ENCODE data around the gene ELP5.
"Not testable (repeated sequence)": the region's sequence is repeated elsewhere in the genome, so short reads cannot be mapped to it uniquely, and the experiment has no call there.

The ELP5 gene

DNA sequence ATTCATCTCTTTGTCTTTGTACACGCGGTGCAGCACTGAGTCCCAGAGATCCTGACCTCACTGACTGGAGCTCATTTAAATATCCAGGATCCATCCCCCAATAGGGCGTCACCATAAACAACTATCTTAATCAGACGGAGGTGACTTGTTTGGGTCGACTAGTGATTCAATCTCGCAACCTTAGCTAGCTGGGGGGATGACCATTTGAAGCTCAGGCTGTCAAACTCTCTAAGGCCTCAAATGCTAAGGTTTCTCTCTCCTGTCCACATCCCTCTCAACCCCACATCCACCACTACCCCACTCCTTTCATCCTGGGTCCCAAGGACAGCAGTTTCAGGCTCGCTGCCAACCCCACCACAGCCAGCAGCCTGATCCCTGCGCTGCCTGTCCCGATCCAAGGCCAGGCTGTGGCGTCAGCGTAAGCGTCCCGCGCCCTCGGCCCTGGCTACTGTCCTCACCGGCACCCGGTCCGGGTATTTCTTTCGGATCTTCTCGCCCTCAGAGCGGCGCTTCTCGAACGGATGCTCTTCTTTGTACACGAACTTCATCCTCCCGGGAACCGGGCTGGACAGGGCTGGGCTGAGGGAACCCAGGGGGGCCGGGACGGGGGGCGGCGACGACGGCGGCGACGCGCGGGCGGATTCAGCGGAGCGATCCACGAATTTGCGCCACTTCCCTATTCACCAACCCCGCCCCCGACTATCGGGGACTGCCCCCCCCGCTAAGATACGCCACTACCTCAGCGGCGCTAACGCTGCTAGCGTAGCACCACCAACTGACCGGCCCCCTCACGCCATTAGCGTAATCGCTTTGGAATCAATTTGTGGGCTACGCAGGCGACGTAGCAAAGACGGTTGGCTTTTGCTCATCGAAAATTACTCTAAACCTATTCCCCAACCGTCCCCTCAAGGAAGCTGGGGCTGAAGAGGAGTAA lies 10.0 kb upstream of the ELP5 start, which contains the start of gene GABARAP:
GABARAP (minus strand) TSS at position 667 of the 934 bp plus-strand sequence; CDS start at position 548, 119 bp downstream.
- peak within 1 kb of the TSS; percentile 82 for H3K9ac ChIP-seq
- peak within 1 kb of the TSS; percentile 94 for H3K4me3 ChIP-seq (ENCODE audit: low read depth, low read length)
- peak within 1 kb of the TSS; percentile 98 for H3K4me2 ChIP-seq (ENCODE audit: low read length)
- peaks cover 7% of the 10 kb centered on the region for H3K79me2 ChIP-seq
- H3K27ac ChIP-seq = peak within 1 kb of the TSS; percentile 94
- H3K27me3 ChIP-seq (ENCODE audit: control insufficient read depth, insufficient read depth, low read length) = no peaks in the 10 kb centered on the region
- no peaks in the 10 kb centered on the region for H3K9me3 ChIP-seq (ENCODE audit: control insufficient read depth, low read length)
- peaks cover 17% of the 10 kb centered on the region for H3K4me1 ChIP-seq
- TF ChIP-seq, protein P1, sequence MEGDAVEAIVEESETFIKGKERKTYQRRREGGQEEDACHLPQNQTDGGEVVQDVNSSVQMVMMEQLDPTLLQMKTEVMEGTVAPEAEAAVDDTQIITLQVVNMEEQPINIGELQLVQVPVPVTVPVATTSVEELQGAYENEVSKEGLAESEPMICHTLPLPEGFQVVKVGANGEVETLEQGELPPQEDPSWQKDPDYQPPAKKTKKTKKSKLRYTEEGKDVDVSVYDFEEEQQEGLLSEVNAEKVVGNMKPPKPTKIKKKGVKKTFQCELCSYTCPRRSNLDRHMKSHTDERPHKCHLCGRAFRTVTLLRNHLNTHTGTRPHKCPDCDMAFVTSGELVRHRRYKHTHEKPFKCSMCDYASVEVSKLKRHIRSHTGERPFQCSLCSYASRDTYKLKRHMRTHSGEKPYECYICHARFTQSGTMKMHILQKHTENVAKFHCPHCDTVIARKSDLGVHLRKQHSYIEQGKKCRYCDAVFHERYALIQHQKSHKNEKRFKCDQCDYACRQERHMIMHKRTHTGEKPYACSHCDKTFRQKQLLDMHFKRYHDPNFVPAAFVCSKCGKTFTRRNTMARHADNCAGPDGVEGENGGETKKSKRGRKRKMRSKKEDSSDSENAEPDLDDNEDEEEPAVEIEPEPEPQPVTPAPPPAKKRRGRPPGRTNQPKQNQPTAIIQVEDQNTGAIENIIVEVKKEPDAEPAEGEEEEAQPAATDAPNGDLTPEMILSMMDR (IDR thresholded peaks at IDR 0.05) = no peak
- peak within 1 kb of the TSS; percentile 81 for H2AFZ ChIP-seq
- no peaks in the 10 kb centered on the region for H3K36me3 ChIP-seq (ENCODE audit: control insufficient read depth, insufficient read depth, low read length)

DNA sequence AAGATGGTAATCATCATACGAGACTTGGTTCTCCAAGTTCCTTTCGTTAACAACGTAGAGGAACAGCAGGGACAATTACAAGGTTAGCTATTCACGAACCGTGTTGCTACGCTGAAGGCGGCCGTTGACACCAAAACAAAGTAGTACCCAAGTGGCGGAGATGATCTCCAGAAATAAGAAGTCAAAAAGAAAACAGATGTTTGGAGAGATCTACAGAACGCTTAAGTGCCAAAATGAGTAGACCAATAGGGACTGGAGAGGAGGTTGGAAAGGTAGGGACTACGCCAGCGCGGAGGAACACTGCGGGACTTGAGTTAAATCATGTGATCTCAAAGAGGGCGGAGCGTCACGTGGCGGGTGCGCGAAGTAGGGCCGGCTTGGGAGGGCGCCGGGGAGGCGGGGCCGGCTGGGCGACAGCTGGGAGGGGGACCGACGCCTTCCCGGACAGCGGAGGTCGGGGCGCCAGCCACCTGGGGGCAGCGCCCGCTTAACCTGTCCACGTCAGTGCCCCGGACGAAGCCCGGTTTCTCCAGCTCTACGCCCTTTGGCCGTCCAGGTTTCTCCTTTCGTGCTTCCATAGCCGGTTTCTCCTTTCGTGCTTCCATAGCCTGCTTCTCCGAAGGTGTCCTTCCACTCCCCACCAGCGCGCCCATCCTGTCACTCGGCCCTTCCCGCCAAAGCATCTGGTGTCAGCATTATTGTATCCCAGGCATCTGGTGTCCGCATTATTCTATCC lies 9.1 kb upstream of the ELP5 start:
- H3K27me3 ChIP-seq (ENCODE audit: control insufficient read depth, insufficient read depth, low read length) = no peaks in the 10 kb centered on the region
- TF ChIP-seq, protein P1 (IDR thresholded peaks at IDR 0.05) = peak; percentile 11
- H2AFZ ChIP-seq = peak overlapping the region; percentile 81
- H3K36me3 ChIP-seq (ENCODE audit: control insufficient read depth, insufficient read depth, low read length) = no peaks in the 10 kb centered on the region
- peaks cover 17% of the 10 kb centered on the region for H3K4me1 ChIP-seq
- peaks cover 15% of the 10 kb centered on the region for H3K79me2 ChIP-seq
- H3K9me3 ChIP-seq (ENCODE audit: control insufficient read depth, low read length) = no peaks in the 10 kb centered on the region
- peak overlapping the region; percentile 33 for H3K9ac ChIP-seq
- H3K4me2 ChIP-seq (ENCODE audit: low read length) = peak overlapping the region; percentile 98
- peak overlapping the region; percentile 94 for H3K4me3 ChIP-seq (ENCODE audit: low read depth, low read length)
- H3K27ac ChIP-seq = peak overlapping the region; percentile 94

DNA sequence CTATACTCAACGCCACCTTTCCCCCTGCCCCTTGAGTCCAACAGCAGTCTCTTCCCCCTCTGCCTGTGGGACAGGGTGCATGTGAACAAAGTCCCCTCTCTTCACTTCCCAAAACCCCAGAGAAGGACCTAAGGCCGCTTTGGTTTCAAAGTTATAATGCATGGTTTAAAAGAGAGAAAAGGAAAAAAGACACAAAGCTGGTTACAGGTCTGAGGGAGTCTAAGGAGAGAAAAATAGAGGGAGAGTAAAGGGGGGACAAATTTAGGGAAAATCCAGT lies 8.6 kb upstream of the ELP5 start:
- H3K4me3 ChIP-seq (ENCODE audit: low read depth, low read length) = peak overlapping the region; percentile 94
- no peak overlapping the region for H3K9ac ChIP-seq
- H3K36me3 ChIP-seq (ENCODE audit: control insufficient read depth, insufficient read depth, low read length) = no peaks in the 10 kb centered on the region

GRCh38 chr17:7243838-7244237 lies 8.2 kb upstream of the ELP5 start:
- Histone ChIP-seq H3K4me3 (ENCODE audit: low read depth, low read length) (peak overlapping the region; percentile 94), H3K27ac (peak overlapping the region; percentile 94), H3K79me2 (peaks cover 20% of the 10 kb centered on the region), H3K4me1 (peaks cover 19% of the 10 kb centered on the region)
- H3K9ac ChIP-seq; H3K9me3 ChIP-seq (ENCODE audit: control insufficient read depth, low read length); H2AFZ ChIP-seq; H3K36me3 ChIP-seq (ENCODE audit: control insufficient read depth, insufficient read depth, low read length); H3K27me3 ChIP-seq (ENCODE audit: control insufficient read depth, insufficient read depth, low read length); H3K4me2 ChIP-seq (ENCODE audit: low read length): not testable (repeated sequence)

More for the DNA sequence above, 8.6 kb upstream of the ELP5 start:
- Histone ChIP-seq H2AFZ (peak overlapping the region; percentile 81), H3K9me3 (ENCODE audit: control insufficient read depth, low read length) (no peaks in the 10 kb centered on the region), H3K79me2 (peaks cover 16% of the 10 kb centered on the region), H3K4me1 (peaks cover 17% of the 10 kb centered on the region), H3K27ac (peak overlapping the region; percentile 94), H3K27me3 (ENCODE audit: control insufficient read depth, insufficient read depth, low read length) (no peaks in the 10 kb centered on the region), H3K4me2 (ENCODE audit: low read length) (peak overlapping the region; percentile 98)
- TF ChIP-seq, protein P1 (IDR thresholded peaks at IDR 0.05) = no peak

DNA sequence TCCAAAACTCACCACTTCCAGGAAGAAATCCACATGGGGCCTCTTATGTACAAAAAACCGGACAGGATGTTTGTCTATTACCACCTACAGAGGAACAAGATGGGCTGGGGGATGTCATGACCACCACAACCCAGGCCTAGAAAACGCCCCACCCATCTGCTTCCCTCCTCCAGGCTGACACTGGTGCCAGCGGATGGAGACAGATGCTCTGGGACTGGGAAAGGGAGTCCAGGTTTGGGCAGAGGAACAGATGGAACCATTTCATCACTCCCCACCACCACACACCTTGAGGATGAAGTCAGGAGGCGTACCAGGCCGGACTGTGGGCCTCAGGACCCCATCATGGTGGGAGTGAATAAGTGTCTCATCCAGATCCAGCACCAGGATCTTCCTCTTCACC lies 5.2 kb upstream of the ELP5 start:
- no peaks in the 10 kb centered on the region for H3K27me3 ChIP-seq (ENCODE audit: control insufficient read depth, insufficient read depth, low read length)
- H3K79me2 ChIP-seq = peaks cover 39% of the 10 kb centered on the region
- TF ChIP-seq, protein P1 (IDR thresholded peaks at IDR 0.05) = no peak
- H2AFZ ChIP-seq = no peak overlapping the region
- no peak overlapping the region for H3K9ac ChIP-seq
- no peaks in the 10 kb centered on the region for H3K9me3 ChIP-seq (ENCODE audit: control insufficient read depth, low read length)
- no peaks in the 10 kb centered on the region for H3K36me3 ChIP-seq (ENCODE audit: control insufficient read depth, insufficient read depth, low read length)
- peaks cover 19% of the 10 kb centered on the region for H3K4me1 ChIP-seq
- H3K27ac ChIP-seq = no peak overlapping the region
- H3K4me3 ChIP-seq (ENCODE audit: low read depth, low read length) = no peak overlapping the region
- no peak overlapping the region for H3K4me2 ChIP-seq (ENCODE audit: low read length)
